Activated gamma-delta T cell treated with Interleukin-2 at 50 U/mL for 16 hours (primary cell): ENCODE results near the gene ERCC3.
"Not testable (repeated sequence)": the region's sequence is repeated elsewhere in the genome, so short reads cannot be mapped to it uniquely, and the experiment has no call there.

Experiments used
- DNase-seq: peaks from one replicate; pipeline ENCODE4 v3.0.0-alpha.2; 2020

Gene ERCC3

GRCh38 chr2:127277028-127277427 is 16.9 kb downstream of the ERCC3 start:
- no peak for DNase-seq

- no peak for DNase-seq
Observed at GRCh38 chr2:127275789-127276188, 18.2 kb downstream of the ERCC3 start.

- no peak for DNase-seq
Observed at GRCh38 chr2:127275356-127275755, 18.6 kb downstream of the ERCC3 start.

GRCh38 chr2:127270663-127271062 is 23.3 kb downstream of the ERCC3 start:
- no peak for DNase-seq

- DNase-seq, result no peak
Observed at GRCh38 chr2:127261804-127262406, 32.0 kb downstream of the ERCC3 start.

- no peak for DNase-seq
Observed at GRCh38 chr2:127259355-127259754, 34.6 kb downstream of the ERCC3 start.

GRCh38 chr2:127256866-127257265 is 37.1 kb downstream of the ERCC3 start:
- DNase-seq, result no peak

- DNase-seq, result no peak
Observed at GRCh38 chr2:127256381-127256780, 37.6 kb downstream of the ERCC3 start.

GRCh38 chr2:127255721-127256120 is 38.2 kb downstream of the ERCC3 start:
- DNase-seq, result no peak

- no peak for DNase-seq
Observed at GRCh38 chr2:127255146-127255545, 38.8 kb downstream of the ERCC3 start.

GRCh38 chr2:127254386-127254981 is 39.5 kb downstream of the ERCC3 start:
- DNase-seq, result no peak

GRCh38 chr2:127241184-127241583 is 52.8 kb downstream of the ERCC3 start:
- not testable (repeated sequence) for DNase-seq

- DNase-seq, result no peak
Observed at GRCh38 chr2:127239395-127239794, 54.5 kb downstream of the ERCC3 start.

GRCh38 chr2:127237768-127238167 is 56.2 kb downstream of the ERCC3 start:
- not testable (repeated sequence) for DNase-seq

- no peak for DNase-seq
Observed at GRCh38 chr2:127235082-127235702, 58.8 kb downstream of the ERCC3 start.

GRCh38 chr2:127233710-127234109 is 60.2 kb downstream of the ERCC3 start:
- DNase-seq, result no peak

GRCh38 chr2:127231130-127231865 is 62.6 kb downstream of the ERCC3 start:
- no peak for DNase-seq

GRCh38 chr2:127229555-127229954 is 64.4 kb downstream of the ERCC3 start:
- no peak for DNase-seq

- DNase-seq, result no peak
Observed at GRCh38 chr2:127228102-127228501, 65.8 kb downstream of the ERCC3 start.

- not testable (repeated sequence) for DNase-seq
Observed at GRCh38 chr2:127227264-127227660, 66.7 kb downstream of the ERCC3 start.

GRCh38 chr2:127226520-127227263 is 67.3 kb downstream of the ERCC3 start:
- DNase-seq, result no peak

- DNase-seq, result no peak
Observed at GRCh38 chr2:127226132-127226519, 67.8 kb downstream of the ERCC3 start.
